HG02588 (cell line): ENCODE data around the gene NEURL1B.
"Not testable (repeated sequence)": the region's sequence is repeated elsewhere in the genome, so short reads cannot be mapped to it uniquely, and the experiment has no call there.

Experiments
- ATAC-seq: cut with Tn5 transposase; IDR thresholded peaks from one replicate; pipeline ENCODE4 v1.9.1; 2021; ENCODE audit warnings: mild to moderate bottlenecking, moderate library complexity; ENCODE audit not compliant: unreplicated experiment

Gene NEURL1B

GRCh38 chr5:172640822-172641358, at the start of gene NEURL1B:
Gene NEURL1B (plus strand): TSS chr5:172641263. CDS start chr5:172641407, 144 bp downstream.
- ATAC-seq, result no peak

GRCh38 chr5:172591636-172592035, 49.4 kb upstream of the NEURL1B start:
- no peak for ATAC-seq

- ATAC-seq, result no peak
Measured at GRCh38 chr5:172592881-172593280, 48.2 kb upstream of the NEURL1B start.

GRCh38 chr5:172593306-172593705, 47.8 kb upstream of the NEURL1B start:
- ATAC-seq, result no peak

GRCh38 chr5:172593721-172594235, 47.3 kb upstream of the NEURL1B start:
- no peak for ATAC-seq

GRCh38 chr5:172594431-172594830, 46.6 kb upstream of the NEURL1B start:
- no peak for ATAC-seq

- no peak for ATAC-seq
Measured at GRCh38 chr5:172594867-172595466, 46.1 kb upstream of the NEURL1B start.

- ATAC-seq, result no peak
Measured at GRCh38 chr5:172595596-172596455, 45.2 kb upstream of the NEURL1B start.

- no peak for ATAC-seq
Measured at GRCh38 chr5:172596638-172597231, 44.3 kb upstream of the NEURL1B start.

GRCh38 chr5:172597755-172598155, 43.3 kb upstream of the NEURL1B start:
- ATAC-seq, result no peak

GRCh38 chr5:172598251-172599203, 42.5 kb upstream of the NEURL1B start:
- ATAC-seq, result no peak

- ATAC-seq, result no peak
Measured at GRCh38 chr5:172599204-172599567, 41.9 kb upstream of the NEURL1B start.

- ATAC-seq, result no peak
Measured at GRCh38 chr5:172600571-172600970, 40.5 kb upstream of the NEURL1B start.

GRCh38 chr5:172601576-172601975, 39.5 kb upstream of the NEURL1B start:
- ATAC-seq, result not testable (repeated sequence)

- no peak for ATAC-seq
Measured at GRCh38 chr5:172602783-172603231, 38.3 kb upstream of the NEURL1B start.

- no peak for ATAC-seq
Measured at GRCh38 chr5:172603251-172603806, 37.7 kb upstream of the NEURL1B start.

GRCh38 chr5:172605466-172605865, 35.6 kb upstream of the NEURL1B start:
- no peak for ATAC-seq

- no peak for ATAC-seq
Measured at GRCh38 chr5:172606156-172606785, 34.8 kb upstream of the NEURL1B start.

- no peak for ATAC-seq
Measured at GRCh38 chr5:172607213-172607793, 33.8 kb upstream of the NEURL1B start.
